H1 (cell line): ENCODE measurements around the gene DYNC1I1. TPM values are rescaled to one million over a fixed set of nuclear protein-coding genes. Genes with fewer than 3 reads are reported as not detected.
A peak's percentile ranks its signal among the peaks of the same experiment; 100 is the strongest.

Experiments
- CTCF ChIA-PET: fragments of 300-600 bp; sonication (Branson Sonifier 250); formaldehyde crosslinking; loops from one replicate; lab custom pipeline; 2021; ENCODE audit not compliant: partially characterized antibody; lab: Charles Lee
- POLR2A ChIA-PET: fragments of 300-600 bp; sonication (Branson Sonifier 250); formaldehyde crosslinking; loops from one replicate; lab custom pipeline; 2021; ENCODE audit warnings: inconsistent platforms; ENCODE audit not compliant: partially characterized antibody; lab: Charles Lee
- DNase-seq, 2 experiments: peaks; one replicate each; pipeline versions ENCODE4 v3.0.0 to v3.0.0-alpha.2; 2010 to 2022; ENCODE audit warnings: low spot score in 2 of 2, low read depth in 1 of 2, mixed read lengths in 1 of 2
- FAIRE-seq: peaks from 2 replicates; lab custom pipeline; 2011; peaks lifted over from hg19 to GRCh38; lab: Jason Lieb, UNC
- H2AFZ ChIP-seq: 2 replicates; pipeline ENCODE4 v1.8.1; 2012; ENCODE audit warnings: low read length, inconsistent platforms
- H2AK5ac ChIP-seq: 2 replicates; pipeline ENCODE4 v1.6.1; 2013; ENCODE audit warnings: low read depth, low read length
- H2BK120ac ChIP-seq: replicated peaks from 2 replicates; pipeline ENCODE3; 2013; ENCODE audit warnings: low read depth, low read length, inconsistent platforms
- H2BK12ac ChIP-seq: 2 replicates; pipeline ENCODE4 v1.6.1; 2013; ENCODE audit warnings: low read depth, low read length
- H2BK15ac ChIP-seq: 2 replicates; pipeline ENCODE4 v1.6.1; 2013; ENCODE audit warnings: low read length
- H2BK20ac ChIP-seq: 2 replicates; pipeline ENCODE4 v1.6.1; 2013; ENCODE audit warnings: low read length
- H2BK5ac ChIP-seq: 2 replicates; pipeline ENCODE4 v1.6.1; 2013; ENCODE audit warnings: low read depth, low read length
- H3K14ac ChIP-seq: 2 replicates; pipeline ENCODE4 v1.6.1; 2013; ENCODE audit warnings: inconsistent platforms; ENCODE audit not compliant: insufficient read length
- H3K18ac ChIP-seq: 2 replicates; pipeline ENCODE4 v1.6.1; 2013; ENCODE audit warnings: low read length; ENCODE audit errors: extremely low read depth
- H3K23ac ChIP-seq: 2 replicates; pipeline ENCODE4 v1.6.1; 2013; ENCODE audit warnings: inconsistent platforms; ENCODE audit not compliant: insufficient read length
- H3K23me2 ChIP-seq: 2 replicates; pipeline ENCODE4 v1.6.1; 2013; ENCODE audit warnings: low read depth, low read length
- H3K27ac ChIP-seq: 2 replicates; pipeline ENCODE4 v1.6.1; 2011; ENCODE audit warnings: low read depth, low read length, inconsistent platforms
- H3K27me3 ChIP-seq, 4 experiments: replicated peaks in 1 of 4; 1 replicate in 1 of 4; 2 replicates in 3 of 4; pipeline versions ENCODE4 v1.6.1 to v1.8.1; 2011 to 2013; ENCODE audit warnings: low read length in 3 of 4, mild to moderate bottlenecking in 3 of 4, inconsistent platforms in 2 of 4, mixed read lengths in 2 of 4, moderate library complexity in 1 of 4; ENCODE audit not compliant: control insufficient read depth in 3 of 4, insufficient read depth in 3 of 4; ENCODE audit errors: extremely low read depth in 1 of 4
- H3K36me3 ChIP-seq, 4 experiments: 2 replicates each; pipeline versions ENCODE4 v1.6.1 to v1.8.1; 2011 to 2013; ENCODE audit warnings: mild to moderate bottlenecking in 4 of 4, low read length in 3 of 4, moderate library complexity in 2 of 4, control low read depth in 1 of 4, inconsistent platforms in 1 of 4; ENCODE audit not compliant: insufficient read depth in 4 of 4, control insufficient read depth in 2 of 4
- H3K4ac ChIP-seq: replicated peaks from 2 replicates; pipeline ENCODE3; 2013; ENCODE audit warnings: low read length, low read depth, mixed read lengths, inconsistent platforms; ENCODE audit not compliant: insufficient read length
- H3K4me1 ChIP-seq, 4 experiments: replicated peaks in 1 of 4; 1 replicate in 1 of 4; 2 replicates in 3 of 4; pipeline versions ENCODE4 v1.6.1 to v1.8.1; 2011 to 2013; ENCODE audit warnings: low read length in 3 of 4, inconsistent platforms in 2 of 4, mixed read lengths in 1 of 4; ENCODE audit not compliant: insufficient read depth in 4 of 4, control insufficient read depth in 3 of 4
- H3K4me2 ChIP-seq, 2 experiments: 2 replicates each; pipeline versions ENCODE4 v1.6.1 to v1.8.1; 2011 to 2013; ENCODE audit warnings: low read depth in 2 of 2, low read length in 2 of 2, control low read depth in 1 of 2, inconsistent platforms in 1 of 2, mild to moderate bottlenecking in 1 of 2; ENCODE audit not compliant: insufficient read depth in 1 of 2
- H3K4me3 ChIP-seq, 4 experiments: fragments of 200-600, 300-600 bp in 1 of 4; sonication (generic), shearing (Covaris generic), sonication (Bioruptor Twin) in 1 of 4; 2 replicates each; pipeline versions ENCODE4 v1.5.1 to v1.8.1; 2011 to 2016; ENCODE audit warnings: low read length in 4 of 4, low read depth in 3 of 4, control low read depth in 2 of 4, inconsistent platforms in 2 of 4, mild to moderate bottlenecking in 2 of 4, mixed read lengths in 1 of 4, moderate library complexity in 1 of 4; ENCODE audit not compliant: insufficient read depth in 2 of 4; ENCODE audit errors: extremely low read depth in 1 of 4
- H3K56ac ChIP-seq: replicated peaks from 2 replicates; pipeline ENCODE3; 2013; ENCODE audit warnings: low read depth, mild to moderate bottlenecking, mixed read lengths, low read length, inconsistent platforms; ENCODE audit not compliant: insufficient read length
- H3K79me1 ChIP-seq: 2 replicates; pipeline ENCODE4 v1.6.1; 2013; ENCODE audit warnings: low read depth, low read length, control low read depth
- H3K79me2 ChIP-seq, 2 experiments: 2 replicates each; pipeline versions ENCODE4 v1.6.1 to v1.8.1; 2012 to 2013; ENCODE audit warnings: low read length in 2 of 2, mild to moderate bottlenecking in 2 of 2, inconsistent platforms in 1 of 2; ENCODE audit not compliant: insufficient read depth in 2 of 2, control insufficient read depth in 1 of 2
- H3K9ac ChIP-seq, 4 experiments: replicated peaks in 1 of 4; 1 replicate in 1 of 4; 2 replicates in 3 of 4; pipeline versions ENCODE4 v1.6.1 to v1.8.1; 2011 to 2013; ENCODE audit warnings: low read depth in 3 of 4, low read length in 3 of 4, control low read depth in 2 of 4, mild to moderate bottlenecking in 2 of 4, moderate library complexity in 2 of 4, inconsistent platforms in 1 of 4; ENCODE audit errors: extremely low read depth in 1 of 4
- H3K9me3 ChIP-seq, 2 experiments: 2 replicates each; pipeline versions ENCODE4 v1.6.1 to v1.8.1; 2012 to 2013; ENCODE audit warnings: mild to moderate bottlenecking in 2 of 2, moderate library complexity in 2 of 2, control low read depth in 1 of 2, inconsistent platforms in 1 of 2, low read depth in 1 of 2, low read length in 1 of 2, mixed read lengths in 1 of 2; ENCODE audit not compliant: insufficient read depth in 2 of 2
- H4K20me1 ChIP-seq, 2 experiments: replicated peaks in 1 of 2; 2 replicates each; pipeline versions ENCODE3 to v1.8.1; 2011 to 2013; ENCODE audit warnings: inconsistent platforms in 2 of 2, low read length in 2 of 2, mild to moderate bottlenecking in 1 of 2; ENCODE audit not compliant: insufficient read depth in 2 of 2, control insufficient read depth in 1 of 2
- H4K5ac ChIP-seq: 2 replicates; pipeline ENCODE4 v1.6.1; 2013; ENCODE audit warnings: low read length, low read depth, mixed read lengths, inconsistent platforms; ENCODE audit not compliant: insufficient read length
- H4K8ac ChIP-seq: 2 replicates; pipeline ENCODE4 v1.8.0; 2013; ENCODE audit warnings: mild to moderate bottlenecking, moderate library complexity, low read length, inconsistent platforms; ENCODE audit not compliant: insufficient read depth; ENCODE audit errors: extremely low read depth
- H4K91ac ChIP-seq: replicated peaks from 2 replicates; pipeline ENCODE3; 2013; ENCODE audit warnings: low read length, mixed read lengths, inconsistent platforms; ENCODE audit not compliant: insufficient read length
- CTCF ChIP-seq, 3 experiments: IDR thresholded peaks; 1 replicate in 2 of 3; 2 replicates in 1 of 3; pipeline versions ENCODE4 v1.5.1 to v1.6.1; 2011; ENCODE audit warnings: low read length in 3 of 3, mild to moderate bottlenecking in 3 of 3, inconsistent platforms in 2 of 3, low read depth in 1 of 3, moderate library complexity in 1 of 3; ENCODE audit not compliant: insufficient read depth in 1 of 3; ENCODE audit errors: control extremely low read depth in 1 of 3
- EZH2 ChIP-seq: fragments of 200-600 bp; sonication (generic); IDR thresholded peaks from 2 replicates; pipeline ENCODE4 v1.7.1; 2012; ENCODE audit warnings: low read depth, mild to moderate bottlenecking, moderate library complexity, low read length, inconsistent platforms; ENCODE audit not compliant: severe bottlenecking
- GTF2F1 ChIP-seq: IDR thresholded peaks from 2 replicates; pipeline ENCODE4 v1.6.1; 2012; ENCODE audit warnings: low read depth, low read length, improper control_type of control experiment, borderline replicate concordance
- HDAC2 ChIP-seq, 2 experiments: fragments of 300-600 bp in 1 of 2; sonication (generic) in 1 of 2; IDR thresholded peaks; 2 replicates each; pipeline ENCODE4 v1.6.1; 2011 to 2012; ENCODE audit warnings: low read depth in 2 of 2, low read length in 2 of 2, mild to moderate bottlenecking in 2 of 2, moderate library complexity in 2 of 2, borderline replicate concordance in 1 of 2, inconsistent platforms in 1 of 2
- HDAC6 ChIP-seq: IDR thresholded peaks from one replicate; pipeline ENCODE4 v1.7.1; 2012; ENCODE audit warnings: low read depth, mild to moderate bottlenecking, inconsistent platforms, low read length, moderate library complexity
- RXRA ChIP-seq: IDR thresholded peaks from 2 replicates; pipeline ENCODE4 v1.6.1; 2011; ENCODE audit warnings: low read depth, mild to moderate bottlenecking, low read length, moderate library complexity; ENCODE audit not compliant: insufficient read depth
- SP1 ChIP-seq: IDR thresholded peaks from 2 replicates; pipeline ENCODE4 v1.6.1; 2011; ENCODE audit warnings: low read depth, low read length
- WGBS, 2 experiments: shearing (Covaris generic) in 1 of 2; methylation state at CpG; one replicate each; pipeline versions ENCODE4 v1.1.6 to v1.1.7; 2013 to 2015; ENCODE audit warnings: low lambda C conversion rate in 2 of 2, mixed read lengths in 2 of 2, inconsistent platforms in 1 of 2, low coverage in 1 of 2, missing lambda C conversion rate in 1 of 2; ENCODE audit not compliant: insufficient replicate concordance in 2 of 2, insufficient coverage in 1 of 2, insufficient read length in 1 of 2; ENCODE audit errors: extremely low coverage in 1 of 2, missing lambda C conversion rate in 1 of 2; 5-methylcytosine and 5-hydroxymethylcytosine counted together
- polyA plus RNA-seq, 7 experiments: library from polyadenylated mRNA; depleted of rRNA in 3 of 7; stranded (reverse) in 5 of 7; unstranded in 2 of 7; fragments of >200 nt in 5 of 7; fragments of 200-250 nt in 2 of 7; gene quantifications; 1 replicate in 5 of 7; 2 replicates in 1 of 7; 4 replicates in 1 of 7; pipeline versions ENCODE4 v1.2.1 to v1.2.3, GENCODE V29; 2011 to 2013; ENCODE audit warnings: missing spikeins in 2 of 7, mixed read lengths in 2 of 7
- total RNA-seq: library from RNA; stranded (reverse); fragmentation: NEBNext Ultra II Directional; extraction: Animal tissue kit (Norgen Biotek cat#: 25700); gene quantifications from 2 replicates; pipeline ENCODE4 v1.2.1, GENCODE V29; 2021

Gene DYNC1I1
- total and polyA plus RNA-seq, 2 of the 8 experiments (the other 6 are each of a cell fraction or from before 2014, with no cell fraction given), result 0.45 to 0.58 TPM

GRCh38 chr7:95907337-95907736, 135.0 kb downstream of the DYNC1I1 start:
- Histone ChIP-seq H3K9ac (no peak overlapping the region), H2AK5ac (no peak overlapping the region), H4K5ac (no peak overlapping the region), H2AFZ (no peak overlapping the region), H3K23me2 (no peaks in the 10 kb centered on the region), H3K56ac (no peak overlapping the region), H3K79me2 (no peaks in the 10 kb centered on the region), H2BK5ac (no peak overlapping the region), H3K27ac (no peak overlapping the region), H4K20me1 (no peaks in the 10 kb centered on the region), H2BK12ac (no peak overlapping the region), H3K4me1 (peaks cover 2 to 8% (median 4%) of the 10 kb centered on the region in 4 experiments; a peak in 4 of 7 replicates), H3K18ac (no peak overlapping the region), H3K14ac (no peak overlapping the region), H4K91ac (no peak overlapping the region), H3K79me1 (no peaks in the 10 kb centered on the region)
- ChIA-PET CTCF (no interaction called here), POLR2A (no interaction called here)
- DNase-seq (no peak), FAIRE-seq (no peak)
- TF ChIP-seq EZH2, result no peak
- TF ChIP-seq RXRA, result no peak
- no peak for TF ChIP-seq CTCF (IDR thresholded peaks at IDR 0.05; ENCODE audit: control extremely low read depth in 1 of 3, insufficient read depth in 1 of 3, low read depth in 1 of 3, low read length in 3 of 3)
- no peak for TF ChIP-seq GTF2F1
- TF ChIP-seq HDAC2 (IDR thresholded peaks at IDR 0.05; ENCODE audit: borderline replicate concordance in 1 of 2, low read depth in 2 of 2, low read length in 2 of 2), result no peak
- no peak for TF ChIP-seq HDAC6
- TF ChIP-seq SP1, result no peak
- TF ChIP-seq, all 59 proteins: peak for 0
- 84% methylated on average over 5 of the region's 5 CpGs; no CpG with 5 or more reads in 1 of the 2 experiments for WGBS, 2 experiments
- H4K8ac ChIP-seq, result no peak overlapping the region
- no peaks in the 10 kb centered on the region for H3K36me3 ChIP-seq
- peaks cover 0 to 3% (median 0%) of the 10 kb centered on the region in 4 experiments; a peak in 1 of 7 replicates for H3K27me3 ChIP-seq
- H2BK20ac ChIP-seq, result no peak overlapping the region
- no peak overlapping the region for H2BK15ac ChIP-seq
- H3K23ac ChIP-seq, result no peak overlapping the region
- 0 out of 4 replicates have a peak overlapping the region, but pooled peaks of 1 of the 2 experiments have one; percentile 25 for H3K4me2 ChIP-seq
- no peaks in the 10 kb centered on the region for H3K9me3 ChIP-seq
- no peak overlapping the region for H3K4ac ChIP-seq
- no peak overlapping the region for H3K4me3 ChIP-seq
- no peak overlapping the region for H2BK120ac ChIP-seq
